Measurements from ENCODE around the gene KRT73.

KRT73 gene

DNA sequence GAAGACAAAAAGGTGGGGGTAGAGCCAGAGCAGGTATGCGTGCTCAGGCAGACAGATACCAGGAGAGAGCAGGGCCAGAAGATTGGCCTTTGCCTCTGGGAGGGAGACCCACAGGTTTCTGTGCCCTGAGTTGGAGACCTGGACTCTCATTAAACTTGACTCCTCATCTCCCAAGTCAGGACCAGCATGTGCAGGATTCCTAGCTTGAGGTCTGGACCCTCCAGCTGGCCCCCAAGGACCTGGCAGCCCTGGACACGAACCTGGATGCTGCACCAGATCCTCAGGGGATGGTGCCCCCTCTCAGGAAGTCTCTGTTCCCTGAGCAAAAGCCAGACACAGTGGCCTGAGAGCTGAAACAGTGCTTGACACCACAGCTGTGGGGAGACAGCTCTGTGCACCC, 10.5 kb upstream of the KRT73 start:
- TF ChIP-seq JUND (IDR thresholded peaks at IDR 0.05; ENCODE audit: low read depth): no peak
- DNase-seq (ENCODE audit: low read depth in 1 of 2, low spot score in 1 of 2): no peak
- in situ Hi-C loops (cut with HindIII; ENCODE audit: low pct_unique_long_range_greater_than_20kb, low sequenced_read_pairs): no loop called here

DNA sequence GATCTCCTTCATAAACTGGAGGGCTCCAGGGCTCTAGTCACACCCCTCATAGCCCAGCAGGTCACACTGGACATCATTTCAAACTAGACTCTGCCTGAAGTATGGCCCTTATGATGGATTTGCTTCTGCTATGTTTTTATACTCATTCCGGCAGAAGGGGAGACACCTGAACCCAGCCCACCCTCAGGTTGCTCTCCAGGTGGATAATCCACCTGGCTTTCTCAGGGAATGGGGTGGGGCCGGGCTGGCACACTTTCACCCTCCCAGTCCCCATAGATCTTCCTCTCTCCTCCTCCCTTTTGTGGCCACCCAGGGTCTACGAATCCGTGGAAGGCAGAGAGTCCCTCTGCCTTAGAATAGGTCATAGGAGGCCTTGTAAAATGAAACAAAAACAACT, 9.8 kb upstream of the KRT73 start:
- in situ Hi-C loops (cut with HindIII; ENCODE audit: low pct_unique_long_range_greater_than_20kb, low sequenced_read_pairs): no loop called here
- DNase-seq (ENCODE audit: low read depth in 1 of 2, low spot score in 1 of 2): no peak
- no peak for TF ChIP-seq JUND (IDR thresholded peaks at IDR 0.05; ENCODE audit: low read depth)

DNA sequence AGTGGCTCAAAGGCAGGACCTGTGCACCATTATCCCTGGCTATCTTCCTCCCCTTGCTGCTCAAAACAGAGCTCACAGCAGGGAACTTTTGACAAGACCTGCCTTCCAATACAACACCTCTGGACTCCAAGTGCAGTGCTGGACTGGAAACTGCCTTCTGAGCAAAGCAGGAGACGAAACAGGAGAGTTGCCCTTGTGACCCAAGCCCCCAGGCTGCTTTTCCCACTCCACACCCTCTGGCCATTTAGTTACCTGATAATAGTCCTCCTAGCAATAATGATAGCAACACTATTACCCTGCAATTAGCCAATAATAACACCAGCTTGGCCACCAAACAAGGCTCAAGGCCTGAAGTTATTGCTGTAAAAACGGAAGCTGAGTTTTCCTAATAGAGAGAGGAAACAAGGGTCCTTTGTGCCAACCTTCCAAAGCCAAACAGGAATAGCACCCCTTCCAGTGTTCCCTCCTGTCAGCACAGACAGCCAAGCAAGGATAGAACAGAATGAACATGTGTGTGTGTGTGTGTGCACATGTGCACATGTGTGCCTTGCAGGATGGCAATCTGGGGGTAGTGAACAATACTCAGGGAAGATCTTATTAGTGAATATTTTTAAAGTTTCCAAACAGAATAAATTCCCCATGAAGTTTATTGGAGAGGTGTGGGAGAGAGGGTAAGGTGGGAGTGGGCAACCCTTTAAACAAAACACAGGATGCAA, 9.2 kb upstream of the KRT73 start:
- in situ Hi-C loops (cut with HindIII; ENCODE audit: low pct_unique_long_range_greater_than_20kb, low sequenced_read_pairs): no loop called here
- TF ChIP-seq JUND (IDR thresholded peaks at IDR 0.05; ENCODE audit: low read depth): no peak
- no peak for DNase-seq (ENCODE audit: low read depth in 1 of 2, low spot score in 1 of 2)

DNA sequence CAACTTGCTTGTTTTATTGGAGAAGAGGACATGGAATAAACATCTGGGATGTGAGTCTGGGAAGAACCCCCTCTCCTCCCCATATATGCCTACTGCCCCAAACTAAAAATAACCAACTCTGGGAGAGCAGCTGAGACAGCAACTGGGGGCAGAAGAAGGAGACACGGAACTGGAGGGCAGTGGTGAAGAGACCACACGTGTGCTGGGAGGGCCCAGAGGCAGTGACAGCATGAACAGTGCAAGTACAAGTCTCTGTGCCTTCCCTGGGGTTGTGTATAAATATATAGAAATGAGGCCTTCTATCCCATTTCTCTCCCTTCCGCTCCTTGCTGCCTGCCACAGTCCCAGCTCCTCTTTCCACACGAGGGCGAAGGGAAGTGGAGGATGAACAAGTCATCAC, 4.0 kb upstream of the KRT73 start:
- in situ Hi-C loops (cut with HindIII; ENCODE audit: low pct_unique_long_range_greater_than_20kb, low sequenced_read_pairs): no loop called here
- DNase-seq (ENCODE audit: low read depth in 1 of 2, low spot score in 1 of 2): no peak

DNA sequence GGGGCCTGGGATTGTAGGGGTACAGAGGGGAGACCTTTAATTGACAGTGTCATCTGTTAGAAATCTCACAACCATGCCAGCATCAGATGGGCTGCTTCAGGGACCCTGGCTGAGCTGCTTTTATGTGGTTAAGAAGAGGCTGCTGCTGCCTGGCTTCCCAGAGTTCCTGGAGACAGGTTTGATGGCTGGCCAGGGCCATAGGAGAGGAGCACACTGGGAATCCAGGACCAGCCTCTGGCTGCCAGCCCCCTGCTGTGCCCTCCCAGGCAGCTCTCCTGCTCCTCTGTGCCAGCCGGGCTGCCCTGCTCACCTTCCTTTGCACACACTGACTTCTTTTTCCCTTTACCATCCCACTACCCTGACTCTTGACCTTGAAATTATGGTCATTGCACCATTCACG, 507 bp upstream of the KRT73 start:
- in situ Hi-C loops (cut with HindIII; ENCODE audit: low pct_unique_long_range_greater_than_20kb, low sequenced_read_pairs): no loop called here
- no peak for TF ChIP-seq JUND (IDR thresholded peaks at IDR 0.05; ENCODE audit: low read depth)
- DNase-seq (ENCODE audit: low read depth in 1 of 2, low spot score in 1 of 2): no peak

More for the DNA sequence above, 4.0 kb upstream of the KRT73 start:
- TF ChIP-seq JUND (IDR thresholded peaks at IDR 0.05; ENCODE audit: low read depth): no peak

DNA sequence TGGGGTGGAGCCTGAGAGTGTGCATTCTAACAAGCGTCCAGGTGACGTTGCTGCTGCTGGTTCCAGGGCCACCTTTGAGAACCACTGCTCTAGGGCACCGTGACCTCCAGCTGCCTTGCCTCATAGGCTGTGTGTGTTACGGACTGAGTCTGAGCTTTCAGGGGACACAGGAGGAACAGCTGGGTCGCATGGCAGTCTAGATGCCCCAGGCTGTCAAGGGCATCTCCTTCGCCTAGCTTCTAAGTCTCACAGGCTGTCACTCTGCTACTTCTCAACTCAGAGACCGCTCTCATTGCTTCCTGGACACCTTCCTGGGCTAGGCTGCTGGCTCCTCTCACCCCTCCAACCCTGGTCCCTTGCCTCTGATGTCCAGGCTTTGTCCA, 965 bp downstream of the KRT73 start:
- in situ Hi-C loops (cut with HindIII; ENCODE audit: low pct_unique_long_range_greater_than_20kb, low sequenced_read_pairs): no loop called here
- no peak for DNase-seq (ENCODE audit: low read depth in 1 of 2, low spot score in 1 of 2)
- no peak for TF ChIP-seq JUND (IDR thresholded peaks at IDR 0.05; ENCODE audit: low read depth)

DNA sequence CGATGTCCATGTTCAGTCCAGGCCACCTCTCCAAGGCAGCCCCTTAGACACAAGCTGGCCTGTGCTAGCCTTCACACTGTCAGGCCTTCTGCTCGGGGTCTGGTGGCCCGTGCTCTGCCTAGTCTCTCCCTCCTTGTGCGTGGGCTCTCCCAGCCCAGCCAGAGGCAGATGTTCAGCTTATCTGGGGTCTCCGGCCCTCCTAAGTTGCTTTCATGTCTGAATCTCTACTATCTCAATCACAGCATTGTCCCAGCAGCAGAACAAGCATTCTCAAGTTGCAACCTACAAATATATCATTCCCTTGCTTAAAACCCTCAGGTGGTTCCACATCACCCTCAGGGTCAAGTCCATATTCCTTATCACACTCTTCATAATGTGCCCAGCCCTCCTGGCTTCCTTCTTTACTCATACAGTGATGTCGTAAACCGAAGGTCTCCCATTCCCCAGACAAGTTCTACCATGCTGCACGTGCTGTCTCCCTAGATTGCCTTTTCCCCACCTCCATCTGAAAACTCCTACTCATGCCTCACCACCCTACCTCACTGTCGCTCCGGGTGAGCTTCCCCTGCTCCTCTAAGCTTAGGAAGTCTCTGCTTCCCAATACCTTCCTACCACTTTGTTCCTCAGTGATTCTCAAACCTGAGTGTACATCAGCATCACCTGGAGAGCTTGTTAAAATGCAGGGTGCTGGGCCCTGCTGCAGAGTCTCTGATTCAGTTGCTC, 1.5 kb downstream of the KRT73 start:
- no peak for TF ChIP-seq JUND (IDR thresholded peaks at IDR 0.05; ENCODE audit: low read depth)
- DNase-seq (ENCODE audit: low read depth in 1 of 2, low spot score in 1 of 2): no peak
- in situ Hi-C loops (cut with HindIII; ENCODE audit: low pct_unique_long_range_greater_than_20kb, low sequenced_read_pairs): no loop called here

DNA sequence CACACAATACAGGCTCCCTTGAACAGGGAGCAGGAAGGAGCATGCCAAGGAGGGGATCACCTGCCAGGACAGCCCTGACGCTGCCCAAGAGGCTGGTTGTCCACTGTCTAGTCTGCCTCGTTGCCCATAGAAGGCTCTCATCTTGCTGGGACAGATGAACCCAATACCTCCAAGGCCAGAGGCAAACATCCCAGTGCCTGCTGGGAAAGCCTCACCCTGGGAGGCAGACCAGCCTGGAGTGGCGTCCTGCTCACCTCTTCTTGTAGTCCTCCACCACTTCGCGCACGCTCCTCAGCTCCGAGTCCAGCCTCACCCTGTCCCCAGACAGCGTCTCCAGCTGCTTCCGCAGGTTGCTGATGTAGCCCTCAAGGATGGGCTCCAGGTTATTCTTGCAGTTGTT, 2.4 kb downstream of the KRT73 start:
- in situ Hi-C loops (cut with HindIII; ENCODE audit: low pct_unique_long_range_greater_than_20kb, low sequenced_read_pairs): no loop called here

DNA sequence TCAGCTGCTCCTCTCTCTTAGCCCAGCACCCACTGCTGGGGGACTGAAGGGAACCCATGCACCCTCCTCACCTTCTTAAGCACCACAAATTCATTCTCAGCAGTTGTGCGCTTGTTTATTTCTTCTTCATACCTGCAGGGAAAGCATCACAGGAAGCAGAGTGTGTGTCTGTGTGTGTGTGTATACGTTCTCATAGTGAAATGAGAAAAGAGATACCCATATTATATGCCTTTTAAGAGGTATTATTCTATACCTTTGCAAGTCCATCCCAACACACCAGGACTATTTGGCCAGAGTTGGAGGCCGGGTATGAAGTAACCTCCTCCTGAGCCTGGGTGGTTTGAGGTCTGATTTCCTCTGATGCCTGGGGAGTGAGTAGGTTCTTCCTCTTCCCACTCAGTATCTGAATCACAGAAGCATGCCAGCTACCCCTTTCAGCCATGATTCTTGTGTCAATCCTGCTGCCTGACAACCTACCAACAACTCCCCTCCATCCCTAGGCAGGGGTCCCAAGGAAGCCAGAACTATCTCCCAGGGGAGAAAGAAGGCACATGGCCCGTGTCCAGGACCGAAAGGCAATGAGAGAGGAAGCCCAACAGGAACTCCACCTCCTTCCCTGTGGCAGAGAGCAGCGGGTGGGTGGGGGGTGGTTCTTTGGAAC, 3.0 kb downstream of the KRT73 start:
- in situ Hi-C loops (cut with HindIII; ENCODE audit: low pct_unique_long_range_greater_than_20kb, low sequenced_read_pairs): no loop called here
- no peak for DNase-seq (ENCODE audit: low read depth in 1 of 2, low spot score in 1 of 2)
- no peak for TF ChIP-seq JUND (IDR thresholded peaks at IDR 0.05; ENCODE audit: low read depth)

More for the DNA sequence above, 2.4 kb downstream of the KRT73 start:
- DNase-seq (ENCODE audit: low read depth in 1 of 2, low spot score in 1 of 2): no peak
- no peak for TF ChIP-seq JUND (IDR thresholded peaks at IDR 0.05; ENCODE audit: low read depth)

DNA sequence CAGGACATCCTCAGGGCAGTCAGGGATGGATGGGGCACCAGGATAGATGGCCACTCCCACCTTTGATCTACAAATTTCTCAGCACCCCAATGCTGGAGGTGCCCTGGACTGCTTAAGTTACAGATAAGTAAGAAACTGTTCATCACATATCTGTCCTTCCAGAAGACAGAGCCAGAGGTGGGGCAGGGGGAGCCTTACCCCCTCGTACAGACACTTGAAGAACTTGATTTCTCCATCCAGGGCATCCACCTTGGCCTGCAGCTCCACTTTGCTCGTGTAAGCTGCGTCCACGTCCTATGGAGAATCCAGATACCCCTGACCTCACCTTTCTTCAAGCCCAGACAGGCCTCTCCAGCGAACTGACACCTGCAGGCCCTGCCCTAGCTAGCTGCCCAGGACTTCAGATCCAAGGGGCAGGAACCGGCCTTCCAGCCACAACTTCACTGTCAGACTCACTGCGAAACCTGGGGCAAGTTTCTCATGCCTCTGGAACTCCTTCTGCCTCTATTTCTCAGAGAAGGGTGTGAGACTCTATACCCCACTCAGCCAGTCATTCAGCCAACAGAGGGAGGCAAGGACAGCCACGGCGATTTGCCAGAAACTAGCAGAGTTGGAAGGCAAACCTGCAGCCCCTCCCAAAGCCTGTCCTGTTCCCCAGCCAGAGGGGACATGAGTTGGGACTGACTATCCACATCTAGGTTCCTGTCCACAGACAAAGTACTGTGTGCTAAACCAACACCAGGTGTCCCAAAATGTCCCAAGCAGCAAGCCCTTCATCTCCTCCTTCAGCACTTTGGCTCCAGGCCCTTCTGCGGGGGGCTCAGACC, 3.8 kb downstream of the KRT73 start:
- in situ Hi-C loops (cut with HindIII; ENCODE audit: low pct_unique_long_range_greater_than_20kb, low sequenced_read_pairs): no loop called here
- no peak for DNase-seq (ENCODE audit: low read depth in 1 of 2, low spot score in 1 of 2)

DNA sequence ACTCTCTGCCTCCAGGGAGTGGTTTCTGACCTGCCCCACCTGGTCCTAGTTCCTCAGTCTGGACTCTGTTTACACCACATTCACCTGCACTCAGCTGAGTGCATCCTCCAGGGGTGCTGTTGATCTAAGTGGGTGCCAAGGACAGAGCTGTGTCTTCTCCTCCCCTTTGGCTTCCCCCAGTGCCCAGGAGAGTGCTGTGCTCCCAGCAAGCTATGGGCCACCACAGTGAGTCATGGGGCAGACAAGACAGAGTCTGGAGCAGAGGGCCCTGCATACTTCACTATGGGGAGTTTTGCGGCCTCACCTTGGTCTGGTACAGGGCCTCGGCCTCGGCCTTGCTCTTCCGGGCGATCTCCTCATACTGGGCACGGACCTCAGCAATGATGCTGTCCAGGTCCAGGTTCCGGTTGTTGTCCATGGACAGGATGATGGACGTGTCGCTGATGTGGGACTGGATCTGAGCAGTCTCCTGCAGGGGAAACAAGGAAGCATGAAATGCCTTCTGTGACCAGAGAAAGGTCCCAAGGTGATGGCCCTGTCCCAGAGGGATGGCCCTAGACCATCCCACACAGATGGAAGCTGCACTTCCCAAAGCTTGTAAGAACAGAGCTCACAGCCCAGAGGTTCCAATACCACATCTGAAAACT, 4.9 kb downstream of the KRT73 start:
- DNase-seq (ENCODE audit: low read depth in 1 of 2, low spot score in 1 of 2): no peak
- no peak for TF ChIP-seq JUND (IDR thresholded peaks at IDR 0.05; ENCODE audit: low read depth)
- in situ Hi-C loops (cut with HindIII; ENCODE audit: low pct_unique_long_range_greater_than_20kb, low sequenced_read_pairs): no loop called here

More for the DNA sequence above, 3.8 kb downstream of the KRT73 start:
- no peak for TF ChIP-seq JUND (IDR thresholded peaks at IDR 0.05; ENCODE audit: low read depth)

Measured in T47D (cell line).